ENCODE results near the gene OSBPL1A. TPM values are rescaled to one million over a fixed set of nuclear protein-coding genes. Genes with fewer than 3 reads are reported as not detected.
A peak's percentile ranks its signal among the peaks of the same experiment; 100 is the strongest.

OSBPL1A gene
- polyA plus RNA-seq, 1 donor: 30.3 TPM

GRCh38 chr18:24354278-24354677 is 43.3 kb downstream of the OSBPL1A start:
- H3K27me3 ChIP-seq (ENCODE audit: control insufficient read depth, insufficient read depth, low read length): no peaks in the 10 kb centered on the region
- no peak for DNase-seq
- H3K36me3 ChIP-seq (ENCODE audit: control insufficient read depth, insufficient read depth, low read length): no peaks in the 10 kb centered on the region
- no peak overlapping the region for H3K27ac ChIP-seq (ENCODE audit: low read length)
- WGBS (ENCODE audit: insufficient coverage, low lambda C conversion rate): no CpG with 5 or more reads among the region's 6 CpGs
- H3K9me3 ChIP-seq (ENCODE audit: control insufficient read depth, low read depth, low read length): no peaks in the 10 kb centered on the region
- H3K4me3 ChIP-seq (ENCODE audit: low read length): no peak overlapping the region
- H3K4me1 ChIP-seq (ENCODE audit: control insufficient read depth, insufficient read depth, low read length): no peaks in the 10 kb centered on the region

- no peaks in the 10 kb centered on the region for H3K27me3 ChIP-seq (ENCODE audit: control insufficient read depth, insufficient read depth, low read length)
- H3K27ac ChIP-seq (ENCODE audit: low read length): no peak overlapping the region
- H3K36me3 ChIP-seq (ENCODE audit: control insufficient read depth, insufficient read depth, low read length): no peaks in the 10 kb centered on the region
- no peaks in the 10 kb centered on the region for H3K9me3 ChIP-seq (ENCODE audit: control insufficient read depth, low read depth, low read length)
- no peak for DNase-seq
- no peaks in the 10 kb centered on the region for H3K4me1 ChIP-seq (ENCODE audit: control insufficient read depth, insufficient read depth, low read length)
- H3K4me3 ChIP-seq (ENCODE audit: low read length): no peak overlapping the region
Measured at GRCh38 chr18:24346254-24346653, 51.4 kb downstream of the OSBPL1A start.

GRCh38 chr18:24344509-24344908 is 53.1 kb downstream of the OSBPL1A start:
- Histone ChIP-seq H3K4me3 (ENCODE audit: low read length) (no peak overlapping the region), H3K27me3 (ENCODE audit: control insufficient read depth, insufficient read depth, low read length) (no peaks in the 10 kb centered on the region), H3K4me1 (ENCODE audit: control insufficient read depth, insufficient read depth, low read length) (no peaks in the 10 kb centered on the region), H3K36me3 (ENCODE audit: control insufficient read depth, insufficient read depth, low read length) (no peaks in the 10 kb centered on the region), H3K27ac (ENCODE audit: low read length) (no peak overlapping the region), H3K9me3 (ENCODE audit: control insufficient read depth, low read depth, low read length) (no peaks in the 10 kb centered on the region)
- no peak for DNase-seq
- WGBS (ENCODE audit: insufficient coverage, low lambda C conversion rate): 100% methylated on average over 3 of the region's 6 CpGs

GRCh38 chr18:24342347-24342746 is 55.3 kb downstream of the OSBPL1A start:
- Histone ChIP-seq H3K4me3 (ENCODE audit: low read length) (no peak overlapping the region), H3K27me3 (ENCODE audit: control insufficient read depth, insufficient read depth, low read length) (no peaks in the 10 kb centered on the region), H3K36me3 (ENCODE audit: control insufficient read depth, insufficient read depth, low read length) (no peaks in the 10 kb centered on the region), H3K4me1 (ENCODE audit: control insufficient read depth, insufficient read depth, low read length) (no peaks in the 10 kb centered on the region), H3K9me3 (ENCODE audit: control insufficient read depth, low read depth, low read length) (no peaks in the 10 kb centered on the region), H3K27ac (ENCODE audit: low read length) (no peak overlapping the region)
- DNase-seq: no peak
- 75% methylated on average over 2 of the region's 3 CpGs for WGBS (ENCODE audit: insufficient coverage, low lambda C conversion rate)

GRCh38 chr18:24341361-24341760 is 56.3 kb downstream of the OSBPL1A start:
- no peaks in the 10 kb centered on the region for H3K36me3 ChIP-seq (ENCODE audit: control insufficient read depth, insufficient read depth, low read length)
- H3K9me3 ChIP-seq (ENCODE audit: control insufficient read depth, low read depth, low read length): no peaks in the 10 kb centered on the region
- no peak for DNase-seq
- no peaks in the 10 kb centered on the region for H3K27me3 ChIP-seq (ENCODE audit: control insufficient read depth, insufficient read depth, low read length)
- H3K4me3 ChIP-seq (ENCODE audit: low read length): no peak overlapping the region
- no peaks in the 10 kb centered on the region for H3K4me1 ChIP-seq (ENCODE audit: control insufficient read depth, insufficient read depth, low read length)
- no peak overlapping the region for H3K27ac ChIP-seq (ENCODE audit: low read length)

- H3K9me3 ChIP-seq (ENCODE audit: control insufficient read depth, low read depth, low read length): no peaks in the 10 kb centered on the region
- DNase-seq: no peak
- no peaks in the 10 kb centered on the region for H3K4me1 ChIP-seq (ENCODE audit: control insufficient read depth, insufficient read depth, low read length)
- H3K36me3 ChIP-seq (ENCODE audit: control insufficient read depth, insufficient read depth, low read length): peaks cover 6% of the 10 kb centered on the region
- H3K4me3 ChIP-seq (ENCODE audit: low read length): no peak overlapping the region
- H3K27me3 ChIP-seq (ENCODE audit: control insufficient read depth, insufficient read depth, low read length): no peaks in the 10 kb centered on the region
- no CpG with 5 or more reads among the region's 2 CpGs for WGBS (ENCODE audit: insufficient coverage, low lambda C conversion rate)
- no peak overlapping the region for H3K27ac ChIP-seq (ENCODE audit: low read length)
Measured at GRCh38 chr18:24333084-24333483, 64.5 kb downstream of the OSBPL1A start.

GRCh38 chr18:24326211-24326610 is 71.4 kb downstream of the OSBPL1A start:
- Histone ChIP-seq H3K27ac (ENCODE audit: low read length) (no peak overlapping the region), H3K27me3 (ENCODE audit: control insufficient read depth, insufficient read depth, low read length) (no peaks in the 10 kb centered on the region), H3K4me1 (ENCODE audit: control insufficient read depth, insufficient read depth, low read length) (no peaks in the 10 kb centered on the region), H3K4me3 (ENCODE audit: low read length) (no peak overlapping the region), H3K9me3 (ENCODE audit: control insufficient read depth, low read depth, low read length) (no peaks in the 10 kb centered on the region), H3K36me3 (ENCODE audit: control insufficient read depth, insufficient read depth, low read length) (peaks cover 3% of the 10 kb centered on the region)
- no CpG with 5 or more reads among the region's 3 CpGs for WGBS (ENCODE audit: insufficient coverage, low lambda C conversion rate)
- DNase-seq: no peak

GRCh38 chr18:24322584-24323136 is 75.0 kb downstream of the OSBPL1A start:
- Histone ChIP-seq H3K4me3 (ENCODE audit: low read length) (no peak overlapping the region), H3K27me3 (ENCODE audit: control insufficient read depth, insufficient read depth, low read length) (no peaks in the 10 kb centered on the region), H3K36me3 (ENCODE audit: control insufficient read depth, insufficient read depth, low read length) (no peaks in the 10 kb centered on the region), H3K9me3 (ENCODE audit: control insufficient read depth, low read depth, low read length) (no peaks in the 10 kb centered on the region), H3K4me1 (ENCODE audit: control insufficient read depth, insufficient read depth, low read length) (no peaks in the 10 kb centered on the region), H3K27ac (ENCODE audit: low read length) (no peak overlapping the region)
- no peak for DNase-seq

GRCh38 chr18:24321071-24321470 is 76.6 kb downstream of the OSBPL1A start:
- Histone ChIP-seq H3K4me1 (ENCODE audit: control insufficient read depth, insufficient read depth, low read length) (no peaks in the 10 kb centered on the region), H3K4me3 (ENCODE audit: low read length) (no peak overlapping the region), H3K27ac (ENCODE audit: low read length) (no peak overlapping the region), H3K36me3 (ENCODE audit: control insufficient read depth, insufficient read depth, low read length) (no peaks in the 10 kb centered on the region), H3K9me3 (ENCODE audit: control insufficient read depth, low read depth, low read length) (no peaks in the 10 kb centered on the region), H3K27me3 (ENCODE audit: control insufficient read depth, insufficient read depth, low read length) (no peaks in the 10 kb centered on the region)
- no peak for DNase-seq
- WGBS (ENCODE audit: insufficient coverage, low lambda C conversion rate): no CpG with 5 or more reads among the region's 1 CpG

GRCh38 chr18:24319757-24320156 is 77.9 kb downstream of the OSBPL1A start:
- H3K4me3 ChIP-seq (ENCODE audit: low read length): no peak overlapping the region

GRCh38 chr18:24317370-24317769 is 80.3 kb downstream of the OSBPL1A start:
- peak in 1 of 2 donors; percentile 14 for DNase-seq
- H3K36me3 ChIP-seq (ENCODE audit: control insufficient read depth, insufficient read depth, low read length): peaks cover 4% of the 10 kb centered on the region
- no peak overlapping the region for H3K27ac ChIP-seq (ENCODE audit: low read length)
- H3K9me3 ChIP-seq (ENCODE audit: control insufficient read depth, low read depth, low read length): no peaks in the 10 kb centered on the region
- H3K4me1 ChIP-seq (ENCODE audit: control insufficient read depth, insufficient read depth, low read length): no peaks in the 10 kb centered on the region
- H3K4me3 ChIP-seq (ENCODE audit: low read length): no peak overlapping the region
- H3K27me3 ChIP-seq (ENCODE audit: control insufficient read depth, insufficient read depth, low read length): no peaks in the 10 kb centered on the region

More at GRCh38 chr18:24319757-24320156, 77.9 kb downstream of the OSBPL1A start:
- H3K27ac ChIP-seq (ENCODE audit: low read length): no peak overlapping the region
- H3K36me3 ChIP-seq (ENCODE audit: control insufficient read depth, insufficient read depth, low read length): no peaks in the 10 kb centered on the region
- no peaks in the 10 kb centered on the region for H3K4me1 ChIP-seq (ENCODE audit: control insufficient read depth, insufficient read depth, low read length)
- no CpG with 5 or more reads among the region's 5 CpGs for WGBS (ENCODE audit: insufficient coverage, low lambda C conversion rate)
- DNase-seq: no peak
- no peaks in the 10 kb centered on the region for H3K27me3 ChIP-seq (ENCODE audit: control insufficient read depth, insufficient read depth, low read length)
- H3K9me3 ChIP-seq (ENCODE audit: control insufficient read depth, low read depth, low read length): no peaks in the 10 kb centered on the region

Data from large intestine (tissue), 3 donors.